ENCODE data around the gene CLOCK. TPM values are rescaled to one million over a fixed set of nuclear protein-coding genes. Genes with fewer than 3 reads are reported as not detected.

The CLOCK gene
- total and polyA plus RNA-seq, 2 of the 13 experiments (the other 11 are each of a cell fraction or from before 2014, with no cell fraction given) = 8.8 to 13.5 TPM

DNA sequence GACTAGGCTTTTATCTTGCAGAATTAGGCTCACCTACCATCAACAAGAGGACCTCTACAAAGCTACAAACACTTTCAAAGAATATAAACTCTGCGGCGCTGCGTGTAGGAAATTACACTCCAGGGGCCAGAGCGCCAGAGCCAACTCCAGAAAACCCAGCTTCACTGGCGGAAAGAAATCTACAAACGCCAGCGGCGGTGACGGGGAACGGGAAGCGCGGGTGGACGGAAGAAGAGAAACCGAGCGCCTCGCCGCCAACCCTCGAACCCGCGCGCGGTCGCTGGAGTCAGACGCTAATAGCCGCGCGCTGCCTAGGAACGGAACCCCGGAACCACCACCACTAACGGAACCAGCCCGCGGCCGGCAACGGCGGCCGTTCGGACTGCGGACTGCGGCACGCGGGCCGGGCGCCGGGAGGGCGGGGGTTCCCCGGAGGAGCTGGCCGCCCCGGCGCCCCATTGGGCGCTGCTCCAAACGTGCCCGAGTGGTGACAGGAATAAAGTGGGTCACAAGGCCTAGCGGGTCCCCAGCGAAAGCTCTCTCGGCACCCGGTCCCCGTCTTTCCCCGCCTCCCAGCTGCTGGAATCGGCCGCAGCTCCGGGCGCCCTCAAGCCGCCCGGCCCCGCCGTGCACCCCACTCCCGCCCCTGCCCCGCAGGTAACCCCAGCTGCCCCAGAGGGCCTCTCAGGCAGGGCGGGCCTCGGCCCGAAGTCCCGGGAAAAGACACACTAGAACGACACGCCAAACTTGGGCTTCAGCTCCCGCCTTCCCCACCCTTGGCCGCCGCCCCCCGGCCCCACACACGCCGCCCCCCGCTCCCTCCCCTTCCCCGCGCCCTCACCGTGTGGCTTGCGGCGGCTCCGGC lies 836 bp downstream of the CLOCK start (continued):
- TF ChIP-seq, protein P1, sequence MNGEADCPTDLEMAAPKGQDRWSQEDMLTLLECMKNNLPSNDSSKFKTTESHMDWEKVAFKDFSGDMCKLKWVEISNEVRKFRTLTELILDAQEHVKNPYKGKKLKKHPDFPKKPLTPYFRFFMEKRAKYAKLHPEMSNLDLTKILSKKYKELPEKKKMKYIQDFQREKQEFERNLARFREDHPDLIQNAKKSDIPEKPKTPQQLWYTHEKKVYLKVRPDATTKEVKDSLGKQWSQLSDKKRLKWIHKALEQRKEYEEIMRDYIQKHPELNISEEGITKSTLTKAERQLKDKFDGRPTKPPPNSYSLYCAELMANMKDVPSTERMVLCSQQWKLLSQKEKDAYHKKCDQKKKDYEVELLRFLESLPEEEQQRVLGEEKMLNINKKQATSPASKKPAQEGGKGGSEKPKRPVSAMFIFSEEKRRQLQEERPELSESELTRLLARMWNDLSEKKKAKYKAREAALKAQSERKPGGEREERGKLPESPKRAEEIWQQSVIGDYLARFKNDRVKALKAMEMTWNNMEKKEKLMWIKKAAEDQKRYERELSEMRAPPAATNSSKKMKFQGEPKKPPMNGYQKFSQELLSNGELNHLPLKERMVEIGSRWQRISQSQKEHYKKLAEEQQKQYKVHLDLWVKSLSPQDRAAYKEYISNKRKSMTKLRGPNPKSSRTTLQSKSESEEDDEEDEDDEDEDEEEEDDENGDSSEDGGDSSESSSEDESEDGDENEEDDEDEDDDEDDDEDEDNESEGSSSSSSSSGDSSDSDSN (CRISPR knock-in tag; IDR thresholded peaks at IDR 0.05) = peak; percentile 99
- no peak; the same call in 1 of the 2 replicates for TF ChIP-seq ZNF558 (CRISPR knock-in tag; IDR thresholded peaks at IDR 0.05; ENCODE audit: borderline replicate concordance)
- TF ChIP-seq, protein P2, sequence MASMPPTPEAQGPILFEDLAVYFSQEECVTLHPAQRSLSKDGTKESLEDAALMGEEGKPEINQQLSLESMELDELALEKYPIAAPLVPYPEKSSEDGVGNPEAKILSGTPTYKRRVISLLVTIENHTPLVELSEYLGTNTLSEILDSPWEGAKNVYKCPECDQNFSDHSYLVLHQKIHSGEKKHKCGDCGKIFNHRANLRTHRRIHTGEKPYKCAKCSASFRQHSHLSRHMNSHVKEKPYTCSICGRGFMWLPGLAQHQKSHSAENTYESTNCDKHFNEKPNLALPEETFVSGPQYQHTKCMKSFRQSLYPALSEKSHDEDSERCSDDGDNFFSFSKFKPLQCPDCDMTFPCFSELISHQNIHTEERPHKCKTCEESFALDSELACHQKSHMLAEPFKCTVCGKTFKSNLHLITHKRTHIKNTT (CRISPR knock-in tag; IDR thresholded peaks at IDR 0.05) = no peak
- no peak for TF ChIP-seq NFE2L1 (CRISPR knock-in tag; IDR thresholded peaks at IDR 0.05; ENCODE audit: borderline replicate concordance)
- TF ChIP-seq, protein P3, sequence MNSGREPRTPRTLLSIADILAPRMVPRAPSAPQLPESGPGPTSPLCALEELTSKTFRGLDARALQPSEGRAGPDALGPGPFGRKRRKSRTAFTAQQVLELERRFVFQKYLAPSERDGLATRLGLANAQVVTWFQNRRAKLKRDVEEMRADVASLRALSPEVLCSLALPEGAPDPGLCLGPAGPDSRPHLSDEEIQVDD (CRISPR knock-in tag; IDR thresholded peaks at IDR 0.05; ENCODE audit: borderline replicate concordance) = 0 out of 2 replicates have a peak, but pooled peaks have one; percentile 56
- peak; percentile 24; the same call in 1 of the 2 replicates for TF ChIP-seq FOXA3 (CRISPR knock-in tag; IDR thresholded peaks at IDR 0.05)
- TF ChIP-seq, protein P4, sequence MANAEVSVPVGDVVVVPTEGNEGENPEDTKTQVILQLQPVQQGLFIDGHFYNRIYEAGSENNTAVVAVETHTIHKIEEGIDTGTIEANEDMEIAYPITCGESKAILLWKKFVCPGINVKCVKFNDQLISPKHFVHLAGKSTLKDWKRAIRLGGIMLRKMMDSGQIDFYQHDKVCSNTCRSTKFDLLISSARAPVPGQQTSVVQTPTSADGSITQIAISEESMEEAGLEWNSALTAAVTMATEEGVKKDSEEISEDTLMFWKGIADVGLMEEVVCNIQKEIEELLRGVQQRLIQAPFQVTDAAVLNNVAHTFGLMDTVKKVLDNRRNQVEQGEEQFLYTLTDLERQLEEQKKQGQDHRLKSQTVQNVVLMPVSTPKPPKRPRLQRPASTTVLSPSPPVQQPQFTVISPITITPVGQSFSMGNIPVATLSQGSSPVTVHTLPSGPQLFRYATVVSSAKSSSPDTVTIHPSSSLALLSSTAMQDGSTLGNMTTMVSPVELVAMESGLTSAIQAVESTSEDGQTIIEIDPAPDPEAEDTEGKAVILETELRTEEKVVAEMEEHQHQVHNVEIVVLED (CRISPR knock-in tag; IDR thresholded peaks at IDR 0.05; ENCODE audit: borderline replicate concordance) = peak; percentile 64; the same call in 1 of the 2 replicates
- TF ChIP-seq, protein P5, sequence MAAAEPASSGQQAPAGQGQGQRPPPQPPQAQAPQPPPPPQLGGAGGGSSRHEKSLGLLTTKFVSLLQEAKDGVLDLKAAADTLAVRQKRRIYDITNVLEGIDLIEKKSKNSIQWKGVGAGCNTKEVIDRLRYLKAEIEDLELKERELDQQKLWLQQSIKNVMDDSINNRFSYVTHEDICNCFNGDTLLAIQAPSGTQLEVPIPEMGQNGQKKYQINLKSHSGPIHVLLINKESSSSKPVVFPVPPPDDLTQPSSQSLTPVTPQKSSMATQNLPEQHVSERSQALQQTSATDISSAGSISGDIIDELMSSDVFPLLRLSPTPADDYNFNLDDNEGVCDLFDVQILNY (CRISPR knock-in tag; conservative IDR thresholded peaks at IDR 0.05) = peak; percentile 57
- TF ChIP-seq, protein P6, sequence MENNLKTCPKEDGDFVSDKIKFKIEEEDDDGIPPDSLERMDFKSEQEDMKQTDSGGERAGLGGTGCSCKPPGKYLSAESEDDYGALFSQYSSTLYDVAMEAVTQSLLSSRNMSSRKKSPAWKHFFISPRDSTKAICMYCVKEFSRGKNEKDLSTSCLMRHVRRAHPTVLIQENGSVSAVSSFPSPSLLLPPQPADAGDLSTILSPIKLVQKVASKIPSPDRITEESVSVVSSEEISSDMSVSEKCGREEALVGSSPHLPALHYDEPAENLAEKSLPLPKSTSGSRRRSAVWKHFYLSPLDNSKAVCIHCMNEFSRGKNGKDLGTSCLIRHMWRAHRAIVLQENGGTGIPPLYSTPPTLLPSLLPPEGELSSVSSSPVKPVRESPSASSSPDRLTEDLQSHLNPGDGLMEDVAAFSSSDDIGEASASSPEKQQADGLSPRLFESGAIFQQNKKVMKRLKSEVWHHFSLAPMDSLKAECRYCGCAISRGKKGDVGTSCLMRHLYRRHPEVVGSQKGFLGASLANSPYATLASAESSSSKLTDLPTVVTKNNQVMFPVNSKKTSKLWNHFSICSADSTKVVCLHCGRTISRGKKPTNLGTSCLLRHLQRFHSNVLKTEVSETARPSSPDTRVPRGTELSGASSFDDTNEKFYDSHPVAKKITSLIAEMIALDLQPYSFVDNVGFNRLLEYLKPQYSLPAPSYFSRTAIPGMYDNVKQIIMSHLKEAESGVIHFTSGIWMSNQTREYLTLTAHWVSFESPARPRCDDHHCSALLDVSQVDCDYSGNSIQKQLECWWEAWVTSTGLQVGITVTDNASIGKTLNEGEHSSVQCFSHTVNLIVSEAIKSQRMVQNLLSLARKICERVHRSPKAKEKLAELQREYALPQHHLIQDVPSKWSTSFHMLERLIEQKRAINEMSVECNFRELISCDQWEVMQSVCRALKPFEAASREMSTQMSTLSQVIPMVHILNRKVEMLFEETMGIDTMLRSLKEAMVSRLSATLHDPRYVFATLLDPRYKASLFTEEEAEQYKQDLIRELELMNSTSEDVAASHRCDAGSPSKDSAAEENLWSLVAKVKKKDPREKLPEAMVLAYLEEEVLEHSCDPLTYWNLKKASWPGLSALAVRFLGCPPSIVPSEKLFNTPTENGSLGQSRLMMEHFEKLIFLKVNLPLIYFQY (CRISPR knock-in tag; IDR thresholded peaks at IDR 0.05; ENCODE audit: borderline replicate concordance) = peak; percentile 87; the same call in 1 of the 2 replicates
- 0 out of 2 replicates have a peak, but pooled peaks have one; percentile 5 for TF ChIP-seq ZNF20 (CRISPR knock-in tag; IDR thresholded peaks at IDR 0.05)
- 0 out of 2 replicates have a peak, but pooled peaks have one; percentile 56 for TF ChIP-seq ZNF598 (CRISPR knock-in tag; IDR thresholded peaks at IDR 0.05; ENCODE audit: borderline replicate concordance)
- 0 out of 2 replicates have a peak, but pooled peaks have one; percentile 15 for TF ChIP-seq ZNF703 (CRISPR knock-in tag; IDR thresholded peaks at IDR 0.05; ENCODE audit: borderline replicate concordance)
- TF ChIP-seq RXRA (CRISPR knock-in tag; IDR thresholded peaks at IDR 0.05) = no peak
- TF ChIP-seq ZNF761 (CRISPR knock-in tag; conservative IDR thresholded peaks at IDR 0.05) = 0 out of 2 replicates have a peak, but pooled peaks have one; percentile 79
- TF ChIP-seq HOXA9 (CRISPR knock-in tag; IDR thresholded peaks at IDR 0.05; ENCODE audit: borderline replicate concordance) = no peak
- TF ChIP-seq ZNF747 (CRISPR knock-in tag; IDR thresholded peaks at IDR 0.05; ENCODE audit: borderline replicate concordance) = peak; percentile 54; the same call in 1 of the 2 replicates
